Liver (tissue), 9 donors: Measurements from ENCODE around the gene IL17RE. TPM values are rescaled to one million over a fixed set of nuclear protein-coding genes. Genes with fewer than 3 reads are reported as not detected.

Experiments
- DNase-seq: peaks from one replicate; pipeline ENCODE4 v3.0.0-alpha.2; 2017; ENCODE audit warnings: low spot score
- H3K27ac ChIP-seq, 2 donors: one replicate each; pipeline ENCODE4 v1.7.0; 2013; ENCODE audit warnings: inconsistent platforms in 2 of 2, low read length in 2 of 2, control low read depth in 1 of 2, low read depth in 1 of 2, mild to moderate bottlenecking in 1 of 2
- H3K27me3 ChIP-seq, 4 donors: one replicate each; pipeline versions ENCODE4 v1.6.1 to v1.7.0; 2013; ENCODE audit warnings: low read length in 3 of 4, inconsistent platforms in 1 of 4, mild to moderate bottlenecking in 1 of 4, moderate library complexity in 1 of 4; ENCODE audit not compliant: control insufficient read depth in 4 of 4, insufficient read depth in 4 of 4
- H3K36me3 ChIP-seq, 4 donors: one replicate each; pipeline versions ENCODE4 v1.6.1 to v1.7.0; 2013; ENCODE audit warnings: low read length in 3 of 4, mild to moderate bottlenecking in 3 of 4, low read depth in 1 of 4, moderate library complexity in 1 of 4; ENCODE audit not compliant: control insufficient read depth in 4 of 4, insufficient read depth in 3 of 4
- H3K4me1 ChIP-seq, 4 donors: one replicate each; pipeline versions ENCODE4 v1.6.1 to v1.7.0; 2013; ENCODE audit warnings: low read length in 3 of 4, mild to moderate bottlenecking in 3 of 4, moderate library complexity in 1 of 4; ENCODE audit not compliant: control insufficient read depth in 4 of 4, insufficient read depth in 4 of 4
- H3K4me3 ChIP-seq, 3 donors: one replicate each; pipeline versions ENCODE4 v1.6.1 to v1.7.0; 2013; ENCODE audit warnings: low read length in 3 of 3, control low read depth in 1 of 3, low read depth in 1 of 3, mild to moderate bottlenecking in 1 of 3
- H3K9ac ChIP-seq, 2 donors: one replicate each; pipeline ENCODE4 v1.7.0; 2013; ENCODE audit warnings: low read length in 2 of 2, mild to moderate bottlenecking in 2 of 2, moderate library complexity in 2 of 2, control low read depth in 1 of 2, low read depth in 1 of 2
- H3K9me3 ChIP-seq, 4 donors: one replicate each; pipeline versions ENCODE4 v1.6.1 to v1.7.0; 2013; ENCODE audit warnings: low read length in 3 of 4; ENCODE audit not compliant: control insufficient read depth in 4 of 4
- CTCF ChIP-seq: fragments of 150-350 bp; IDR thresholded peaks from 2 replicates; pipeline ENCODE4 v1.5.1; 2017; ENCODE audit warnings: improper control_type of control experiment, low read depth, low read length; ENCODE audit not compliant: missing input control
- EGR1 ChIP-seq, 2 donors: IDR thresholded peaks; 2 replicates each; pipeline ENCODE4 v1.6.1; 2016 to 2018; ENCODE audit warnings: antibody characterized with exemption in 2 of 2, low read depth in 2 of 2
- FOXA1 ChIP-seq: IDR thresholded peaks from 2 replicates; pipeline ENCODE4 v1.6.1; 2016; ENCODE audit warnings: antibody characterized with exemption
- FOXA2 ChIP-seq: IDR thresholded peaks from 2 replicates; pipeline ENCODE4 v1.6.1; 2016; ENCODE audit warnings: antibody characterized with exemption
- GABPA ChIP-seq, 2 donors: IDR thresholded peaks in 1 of 2; conservative IDR thresholded peaks in 1 of 2; 2 replicates each; pipeline ENCODE4 v1.6.1; 2016; ENCODE audit warnings: antibody characterized with exemption in 2 of 2, mild to moderate bottlenecking in 1 of 2, moderate library complexity in 1 of 2
- HNF4A ChIP-seq, 2 donors: conservative IDR thresholded peaks; 2 replicates each; pipeline ENCODE4 v1.6.1; 2016; ENCODE audit warnings: antibody characterized with exemption in 2 of 2, mild to moderate bottlenecking in 2 of 2
- HNF4G ChIP-seq: IDR thresholded peaks from 2 replicates; pipeline ENCODE4 v1.6.1; 2016; ENCODE audit warnings: antibody characterized with exemption
- JUND ChIP-seq, 2 donors: IDR thresholded peaks; 2 replicates each; pipeline ENCODE4 v1.6.1; 2016; ENCODE audit warnings: antibody characterized with exemption in 2 of 2
- NR2F2 ChIP-seq: IDR thresholded peaks from 2 replicates; pipeline ENCODE4 v1.6.1; 2016; ENCODE audit warnings: antibody characterized with exemption
- RAD21 ChIP-seq, 2 donors: IDR thresholded peaks; 2 replicates each; pipeline ENCODE4 v1.6.1; 2016; ENCODE audit warnings: antibody characterized with exemption in 2 of 2, mild to moderate bottlenecking in 2 of 2
- REST ChIP-seq: IDR thresholded peaks from 2 replicates; pipeline ENCODE4 v1.6.1; 2016; ENCODE audit warnings: antibody characterized with exemption, mild to moderate bottlenecking
- RXRA ChIP-seq, 2 donors: IDR thresholded peaks; 2 replicates each; pipeline ENCODE4 v1.6.1; 2017 to 2018; ENCODE audit warnings: antibody characterized with exemption in 2 of 2, mild to moderate bottlenecking in 1 of 2
- SP1 ChIP-seq: IDR thresholded peaks from 2 replicates; pipeline ENCODE4 v1.6.1; 2018; ENCODE audit warnings: antibody characterized with exemption, mild to moderate bottlenecking
- TAF1 ChIP-seq: conservative IDR thresholded peaks from 2 replicates; pipeline ENCODE4 v1.6.1; 2016; ENCODE audit warnings: antibody characterized with exemption, mild to moderate bottlenecking
- YY1 ChIP-seq: IDR thresholded peaks from 2 replicates; pipeline ENCODE4 v1.6.1; 2016; ENCODE audit warnings: antibody characterized with exemption, mild to moderate bottlenecking
- ZBTB33 ChIP-seq: IDR thresholded peaks from 2 replicates; pipeline ENCODE4 v1.6.1; 2016; ENCODE audit warnings: antibody characterized with exemption
- WGBS: extraction: QIAGEN DNeasy Blood & Tissue Kit; methylation state at CpG from one replicate; pipeline ENCODE4 v1.1.7; 2013; 5-methylcytosine and 5-hydroxymethylcytosine counted together
- polyA plus RNA-seq, 2 donors: library from polyadenylated mRNA; stranded (reverse) in 1 of 2; unstranded in 1 of 2; fragments of 200-250 nt in 1 of 2; fragments of >200 nt in 1 of 2; fragmentation: Nextera tagmentation in 1 of 2; extraction: Ambion mirVana in 1 of 2; gene quantifications; one replicate each; pipeline versions ENCODE4 v1.2.1 to v1.2.3, GENCODE V29; 2013 to 2015
- total RNA-seq, 2 donors: library from RNA; depleted of rRNA; stranded (reverse); fragments of >200 nt; gene quantifications; one replicate each; pipeline ENCODE4 v1.2.3, GENCODE V29; 2014
- TF ChIP-seq, protein P1 (sequence below): IDR thresholded peaks from 2 replicates; pipeline ENCODE4 v1.6.1; 2016; ENCODE audit warnings: antibody characterized with exemption
- TF ChIP-seq, protein P2 (sequence below): IDR thresholded peaks from 2 replicates; pipeline ENCODE4 v1.6.1; 2016; ENCODE audit warnings: antibody characterized with exemption
- donor health status: healthy.
- donor health status: healthy.
- donor health status: healthy.
- donor health status: healthy.
- donor health status: healthy.

The IL17RE gene
- total and polyA plus RNA-seq, 4 donors: 0.42 to 2.1 (median 0.90) TPM

GRCh38 chr3:9937486-9938238 is 35.0 kb downstream of the IL17RE start:
- H3K4me1 ChIP-seq: peaks cover 4 to 25% (median 19%) of the 10 kb centered on the region in 4 donors
- H3K9me3 ChIP-seq: no peaks in the 10 kb centered on the region
- no peak for DNase-seq
- TF ChIP-seq HNF4A (conservative IDR thresholded peaks at IDR 0.05) (no peak), HNF4G (no peak), GABPA (IDR thresholded peaks at IDR 0.05 in 1 of 2, conservative IDR thresholded peaks at IDR 0.05 in 1 of 2) (no peak), ZBTB33 (no peak), EGR1 (IDR thresholded peaks at IDR 0.05; ENCODE audit: low read depth in 2 of 2) (no peak), CTCF (no peak), FOXA2 (no peak), RAD21 (IDR thresholded peaks at IDR 0.05) (no peak), NR2F2 (no peak), JUND (IDR thresholded peaks at IDR 0.05) (no peak), TAF1 (no peak), REST (no peak), SP1 (no peak), RXRA (IDR thresholded peaks at IDR 0.05) (no peak), YY1 (no peak), FOXA1 (no peak)
- TF ChIP-seq, protein P1, sequence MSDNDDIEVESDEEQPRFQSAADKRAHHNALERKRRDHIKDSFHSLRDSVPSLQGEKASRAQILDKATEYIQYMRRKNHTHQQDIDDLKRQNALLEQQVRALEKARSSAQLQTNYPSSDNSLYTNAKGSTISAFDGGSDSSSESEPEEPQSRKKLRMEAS: no peak
- TF ChIP-seq, protein P2, sequence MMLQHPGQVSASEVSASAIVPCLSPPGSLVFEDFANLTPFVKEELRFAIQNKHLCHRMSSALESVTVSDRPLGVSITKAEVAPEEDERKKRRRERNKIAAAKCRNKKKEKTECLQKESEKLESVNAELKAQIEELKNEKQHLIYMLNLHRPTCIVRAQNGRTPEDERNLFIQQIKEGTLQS: no peak
- H3K9ac ChIP-seq: no peak overlapping the region
- H3K27ac ChIP-seq: no peak overlapping the region
- H3K4me3 ChIP-seq: no peak overlapping the region
- peaks cover 0 to 29% (median 17%) of the 10 kb centered on the region in 4 donors for H3K36me3 ChIP-seq
- 95% methylated on average over 13 of the region's 13 CpGs for whole genome bisulfite sequencing
- no peaks in the 10 kb centered on the region for H3K27me3 ChIP-seq
